RWPE2 (cell line): Measurements from ENCODE around the gene ZAR1.
"Not testable (repeated sequence)": the region's sequence is repeated elsewhere in the genome, so short reads cannot be mapped to it uniquely, and the experiment has no call there.

ENCODE experiments used
- ATAC-seq: fragments of 200-7000 bp; cut with Tn5 transposase; 3 replicates; pipeline ENCODE4 v1.9.1; 2021; ENCODE audit warnings: low read depth
- DNase-seq: peaks from one replicate; pipeline ENCODE4 v3.0.0-alpha.2; 2020; ENCODE audit warnings: low spot score
- H3K27ac ChIP-seq: fragments of 450-650 bp; 2 replicates; pipeline ENCODE4 v1.5.1; 2017; ENCODE audit warnings: mild to moderate bottlenecking; ENCODE audit not compliant: poor library complexity, severe bottlenecking
- H3K27me3 ChIP-seq: fragments of 250-450 bp; sonication (Bioruptor Pico); 2 replicates; pipeline ENCODE4 v1.5.1; 2021; ENCODE audit warnings: mild to moderate bottlenecking, moderate library complexity; ENCODE audit not compliant: insufficient read depth, poor library complexity, severe bottlenecking
- H3K36me3 ChIP-seq: fragments of 250-450 bp; sonication (Bioruptor Pico); 2 replicates; pipeline ENCODE4 v1.5.1; 2020; ENCODE audit warnings: low read depth, mild to moderate bottlenecking, moderate library complexity
- H3K4me1 ChIP-seq: fragments of 250-450 bp; sonication (Bioruptor Pico); 2 replicates; pipeline ENCODE4 v1.5.1; 2021; ENCODE audit warnings: mild to moderate bottlenecking, moderate library complexity; ENCODE audit not compliant: insufficient read depth, poor library complexity, severe bottlenecking
- H3K4me3 ChIP-seq: fragments of 250-450 bp; sonication (Bioruptor Pico); 2 replicates; pipeline ENCODE4 v1.5.1; 2021; ENCODE audit warnings: mild to moderate bottlenecking, moderate library complexity; ENCODE audit not compliant: severe bottlenecking
- H3K9me3 ChIP-seq: fragments of 250-450 bp; sonication (Bioruptor Pico); 2 replicates; pipeline ENCODE4 v1.5.1; 2021; ENCODE audit warnings: mild to moderate bottlenecking, moderate library complexity; ENCODE audit not compliant: severe bottlenecking
- CTCF ChIP-seq: fragments of 450-650 bp; IDR thresholded peaks from one replicate; pipeline ENCODE4 v1.5.1; 2017; ENCODE audit warnings: mild to moderate bottlenecking, moderate library complexity; ENCODE audit not compliant: poor library complexity, severe bottlenecking

ZAR1 gene

GRCh38 chr4:48490012-48490679, at the start of gene ZAR1:
TSS of gene ZAR1 (plus strand) at chr4:48490252. CDS start at chr4:48490292, 40 bp downstream.
- TF ChIP-seq CTCF = no peak
- H3K27ac ChIP-seq = no peak within 1 kb of the TSS
- DNase-seq = no peak
- peak within 1 kb of the TSS; percentile 33 for H3K4me3 ChIP-seq
- H3K36me3 ChIP-seq = no peaks in the 10 kb centered on the region
- no peaks in the 10 kb centered on the region for H3K9me3 ChIP-seq
- peak; percentile 58 for ATAC-seq
- H3K4me1 ChIP-seq = no peaks in the 10 kb centered on the region
- peaks cover 48% of the 10 kb centered on the region for H3K27me3 ChIP-seq

- H3K36me3 ChIP-seq, H3K4me1 ChIP-seq, DNase-seq, H3K27ac ChIP-seq, H3K27me3 ChIP-seq, H3K4me3 ChIP-seq, ATAC-seq, H3K9me3 ChIP-seq: not testable (repeated sequence)
Measured at GRCh38 chr4:48440914-48441313, 49.1 kb upstream of the ZAR1 start.

GRCh38 chr4:48445704-48446103, 44.3 kb upstream of the ZAR1 start:
- no peaks in the 10 kb centered on the region for H3K9me3 ChIP-seq
- no peak overlapping the region for H3K27ac ChIP-seq
- no peaks in the 10 kb centered on the region for H3K36me3 ChIP-seq
- ATAC-seq = no peak
- H3K4me3 ChIP-seq = no peak overlapping the region
- H3K27me3 ChIP-seq = no peaks in the 10 kb centered on the region
- H3K4me1 ChIP-seq = no peaks in the 10 kb centered on the region
- no peak for DNase-seq
- peak; percentile 81 for TF ChIP-seq CTCF

- no peak overlapping the region for H3K4me3 ChIP-seq
- H3K9me3 ChIP-seq = no peaks in the 10 kb centered on the region
- H3K27ac ChIP-seq = no peak overlapping the region
- TF ChIP-seq CTCF = no peak
- DNase-seq = no peak
- H3K36me3 ChIP-seq = no peaks in the 10 kb centered on the region
- no peaks in the 10 kb centered on the region for H3K4me1 ChIP-seq
- ATAC-seq = no peak
- no peaks in the 10 kb centered on the region for H3K27me3 ChIP-seq
Measured at GRCh38 chr4:48446642-48447041, 43.4 kb upstream of the ZAR1 start.

- H3K27ac ChIP-seq = no peak overlapping the region
- H3K9me3 ChIP-seq = no peaks in the 10 kb centered on the region
- no peaks in the 10 kb centered on the region for H3K27me3 ChIP-seq
- TF ChIP-seq CTCF = no peak
- no peak overlapping the region for H3K4me3 ChIP-seq
- H3K36me3 ChIP-seq = no peaks in the 10 kb centered on the region
- no peaks in the 10 kb centered on the region for H3K4me1 ChIP-seq
- ATAC-seq (no peak), DNase-seq (no peak)
Measured at GRCh38 chr4:48449151-48449550, 40.9 kb upstream of the ZAR1 start.
